Vagina (tissue), 2 donors: ENCODE measurements around the gene KIF1A.
"Not testable (repeated sequence)": the region's sequence is repeated elsewhere in the genome, so short reads cannot be mapped to it uniquely, and the experiment has no call there.

Experiments used
- POLR2A ChIP-seq, 2 donors: fragments of 450-650 bp; IDR thresholded peaks; one replicate each; pipeline ENCODE4 v1.6.1; 2017; ENCODE audit warnings: antibody characterized with exemption in 2 of 2, mild to moderate bottlenecking in 2 of 2, moderate library complexity in 2 of 2
- TF ChIP-seq, protein P1 (sequence below), 3 experiments: fragments of 450-650 bp in 2 of 3; fragments of 200-600 bp in 1 of 3; sonication (generic) in 1 of 3; IDR thresholded peaks; one replicate each; pipeline ENCODE4 v1.5.1; 2017 to 2019; ENCODE audit warnings: antibody characterized with exemption in 3 of 3, mild to moderate bottlenecking in 2 of 3, moderate library complexity in 2 of 3

DNA sequence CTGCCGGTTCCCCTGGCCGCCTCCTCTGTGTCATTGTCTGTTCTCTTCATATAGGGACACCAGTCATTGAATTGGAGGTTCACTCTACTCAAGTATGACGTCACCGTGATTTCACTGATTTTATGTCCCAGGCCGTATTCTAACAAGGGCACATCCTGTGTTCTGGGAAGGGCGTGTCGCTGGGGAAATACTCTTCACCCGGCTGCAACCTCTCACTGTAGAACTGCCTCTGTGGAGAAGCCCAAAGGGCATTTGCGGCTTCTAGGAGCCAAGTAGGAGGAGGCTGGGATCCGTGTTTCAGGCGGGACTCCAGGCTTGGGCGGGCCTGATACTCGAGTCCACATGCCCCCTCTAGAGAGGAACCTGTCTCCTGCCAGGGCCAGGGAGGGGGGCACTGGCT is 123.5 kb downstream of the KIF1A start:
- TF ChIP-seq, protein P1, sequence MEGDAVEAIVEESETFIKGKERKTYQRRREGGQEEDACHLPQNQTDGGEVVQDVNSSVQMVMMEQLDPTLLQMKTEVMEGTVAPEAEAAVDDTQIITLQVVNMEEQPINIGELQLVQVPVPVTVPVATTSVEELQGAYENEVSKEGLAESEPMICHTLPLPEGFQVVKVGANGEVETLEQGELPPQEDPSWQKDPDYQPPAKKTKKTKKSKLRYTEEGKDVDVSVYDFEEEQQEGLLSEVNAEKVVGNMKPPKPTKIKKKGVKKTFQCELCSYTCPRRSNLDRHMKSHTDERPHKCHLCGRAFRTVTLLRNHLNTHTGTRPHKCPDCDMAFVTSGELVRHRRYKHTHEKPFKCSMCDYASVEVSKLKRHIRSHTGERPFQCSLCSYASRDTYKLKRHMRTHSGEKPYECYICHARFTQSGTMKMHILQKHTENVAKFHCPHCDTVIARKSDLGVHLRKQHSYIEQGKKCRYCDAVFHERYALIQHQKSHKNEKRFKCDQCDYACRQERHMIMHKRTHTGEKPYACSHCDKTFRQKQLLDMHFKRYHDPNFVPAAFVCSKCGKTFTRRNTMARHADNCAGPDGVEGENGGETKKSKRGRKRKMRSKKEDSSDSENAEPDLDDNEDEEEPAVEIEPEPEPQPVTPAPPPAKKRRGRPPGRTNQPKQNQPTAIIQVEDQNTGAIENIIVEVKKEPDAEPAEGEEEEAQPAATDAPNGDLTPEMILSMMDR (IDR thresholded peaks at IDR 0.05) = not testable (repeated sequence)
- not testable (repeated sequence) for TF ChIP-seq POLR2A (IDR thresholded peaks at IDR 0.05)
